Stimulated activated CD8-positive, alpha-beta memory T cell treated with anti-CD3 and anti-CD28 coated beads, Interleukin-12 subunit alpha, Interleukin-12 subunit beta, amount 100 ng/mL, for 24 hours (primary cell): Measurements from ENCODE around the gene EPHB6.

Experiments used
- DNase-seq: peaks from one replicate; pipeline ENCODE4 v3.0.0-alpha.2; 2020; ENCODE audit errors: extremely low read depth

Gene EPHB6

DNA sequence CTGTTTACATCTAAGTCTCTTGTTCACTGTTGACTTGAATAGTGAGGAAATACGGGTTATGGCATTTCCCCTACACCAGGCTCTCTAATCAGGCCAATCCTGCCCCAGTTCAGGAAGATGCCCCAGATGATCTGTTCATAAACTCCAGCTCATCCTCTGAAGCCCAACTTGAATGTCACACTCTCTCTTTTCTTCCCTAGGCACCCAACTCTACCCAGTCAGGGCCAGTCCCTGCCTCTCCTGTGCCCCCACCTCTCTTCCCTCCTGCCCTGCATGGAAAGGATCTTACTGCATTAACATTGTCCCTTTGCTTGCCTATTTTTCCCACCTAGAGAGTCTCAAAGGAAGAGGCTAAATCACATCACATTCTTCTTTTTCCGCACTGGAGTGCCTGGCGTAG, 41.3 kb downstream of the EPHB6 start:
- no peak for DNase-seq

DNA sequence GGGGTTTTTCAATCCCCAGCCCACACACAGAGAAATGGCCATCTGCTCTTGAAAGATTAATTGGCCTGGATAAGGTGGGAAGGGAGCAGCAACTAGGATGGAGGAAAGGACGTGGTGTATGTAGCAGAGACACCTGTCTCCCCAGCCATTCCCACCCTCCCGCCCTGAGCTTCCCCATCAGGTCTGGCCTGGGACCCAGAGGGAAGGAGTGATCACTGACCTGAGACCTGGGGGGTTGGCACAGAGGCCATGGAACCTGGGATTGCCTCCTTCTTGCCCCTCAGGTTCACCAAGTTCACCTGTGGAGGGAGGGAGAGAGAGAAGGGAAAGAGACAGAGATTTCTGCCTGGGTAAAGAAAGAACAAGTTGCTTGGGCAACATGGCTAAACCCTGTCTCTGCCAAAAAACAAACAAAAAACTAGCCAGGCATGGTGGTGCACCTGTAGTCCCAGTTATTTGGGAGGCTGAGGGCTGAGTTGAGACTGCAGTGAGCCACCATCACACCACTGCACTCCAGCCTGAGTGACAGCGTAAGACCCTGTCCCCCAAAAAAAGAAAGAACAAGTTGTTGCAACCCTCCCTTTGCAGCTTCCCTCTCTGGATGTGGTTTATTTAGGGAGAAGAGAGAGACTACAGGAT, 42.0 kb downstream of the EPHB6 start:
- DNase-seq: no peak

DNA sequence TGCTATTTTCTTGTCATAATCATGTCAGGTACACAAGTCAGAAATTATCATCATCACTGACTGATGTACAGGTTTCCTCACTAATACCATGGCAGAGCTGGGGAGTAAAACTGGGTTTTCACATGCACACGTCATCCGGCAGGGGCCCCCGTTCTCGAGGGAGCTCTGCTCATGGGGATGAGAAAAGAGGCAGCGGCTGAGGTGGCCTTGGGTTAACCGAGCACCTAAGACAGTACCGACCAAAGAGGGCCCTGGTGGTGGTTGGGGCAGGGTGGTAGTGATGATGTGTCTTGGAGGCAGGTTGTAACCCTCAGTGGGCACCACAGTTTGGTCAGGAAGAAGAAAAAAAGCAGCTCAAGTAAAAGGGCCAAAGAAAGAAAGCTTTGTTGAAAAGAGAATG, 42.8 kb downstream of the EPHB6 start:
- DNase-seq: no peak

DNA sequence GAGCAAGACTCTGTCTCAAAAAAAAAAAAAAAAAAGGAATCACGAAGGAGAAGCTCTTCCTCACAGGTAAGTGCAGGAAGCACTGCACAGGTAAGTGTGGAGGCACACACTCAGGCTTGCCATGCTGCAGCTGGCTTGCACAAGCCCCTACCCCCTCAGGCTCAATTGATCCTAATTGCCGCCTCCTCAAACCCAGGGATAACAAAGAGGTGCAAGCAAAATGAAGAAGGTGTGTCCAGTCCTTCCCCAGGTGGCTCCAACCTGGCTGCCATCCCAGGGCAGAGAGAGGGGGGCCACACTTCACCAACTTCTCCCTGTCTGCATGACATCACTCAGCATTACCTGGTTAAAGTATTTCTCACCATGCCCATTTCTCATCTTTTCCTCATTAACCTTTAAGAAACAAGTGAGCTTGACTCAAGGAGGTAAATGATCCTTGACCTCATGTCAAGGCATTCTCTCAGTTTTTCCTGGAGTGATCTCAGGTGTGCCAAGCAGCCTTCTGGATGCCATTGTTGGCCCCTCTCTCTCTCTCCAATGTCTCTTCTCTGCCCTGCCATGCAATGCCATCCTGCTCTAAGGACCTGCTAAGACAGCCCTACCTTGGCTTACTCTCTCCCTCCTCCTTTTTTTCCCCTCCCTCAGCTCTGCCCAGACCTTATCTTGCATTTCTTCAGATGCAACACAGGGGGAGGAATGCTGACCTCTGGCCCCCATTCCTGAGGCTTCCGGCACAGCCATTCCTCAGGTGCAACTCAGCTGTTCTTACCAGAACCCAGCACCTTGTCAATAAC, 43.7 kb downstream of the EPHB6 start:
- no peak for DNase-seq

DNA sequence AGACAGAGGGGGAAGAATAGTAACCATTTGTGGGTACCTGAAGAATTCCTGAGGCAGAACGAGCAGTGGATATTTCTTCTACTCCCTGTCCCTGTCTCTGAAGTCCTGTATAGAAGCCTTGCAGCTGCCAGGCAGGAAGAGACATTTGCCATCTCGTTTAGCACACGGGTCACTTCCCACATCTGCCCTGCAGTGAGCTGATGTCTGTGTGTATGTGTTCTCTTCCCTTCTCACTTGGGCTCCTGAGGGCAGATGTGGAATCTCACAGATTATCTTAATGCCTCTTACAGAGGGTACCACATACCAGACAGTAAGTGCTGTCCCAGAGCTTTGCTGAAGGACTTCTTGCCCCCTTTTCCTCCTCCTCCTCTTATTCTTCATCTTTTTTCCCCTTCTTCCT, 44.8 kb downstream of the EPHB6 start:
- no peak for DNase-seq

DNA sequence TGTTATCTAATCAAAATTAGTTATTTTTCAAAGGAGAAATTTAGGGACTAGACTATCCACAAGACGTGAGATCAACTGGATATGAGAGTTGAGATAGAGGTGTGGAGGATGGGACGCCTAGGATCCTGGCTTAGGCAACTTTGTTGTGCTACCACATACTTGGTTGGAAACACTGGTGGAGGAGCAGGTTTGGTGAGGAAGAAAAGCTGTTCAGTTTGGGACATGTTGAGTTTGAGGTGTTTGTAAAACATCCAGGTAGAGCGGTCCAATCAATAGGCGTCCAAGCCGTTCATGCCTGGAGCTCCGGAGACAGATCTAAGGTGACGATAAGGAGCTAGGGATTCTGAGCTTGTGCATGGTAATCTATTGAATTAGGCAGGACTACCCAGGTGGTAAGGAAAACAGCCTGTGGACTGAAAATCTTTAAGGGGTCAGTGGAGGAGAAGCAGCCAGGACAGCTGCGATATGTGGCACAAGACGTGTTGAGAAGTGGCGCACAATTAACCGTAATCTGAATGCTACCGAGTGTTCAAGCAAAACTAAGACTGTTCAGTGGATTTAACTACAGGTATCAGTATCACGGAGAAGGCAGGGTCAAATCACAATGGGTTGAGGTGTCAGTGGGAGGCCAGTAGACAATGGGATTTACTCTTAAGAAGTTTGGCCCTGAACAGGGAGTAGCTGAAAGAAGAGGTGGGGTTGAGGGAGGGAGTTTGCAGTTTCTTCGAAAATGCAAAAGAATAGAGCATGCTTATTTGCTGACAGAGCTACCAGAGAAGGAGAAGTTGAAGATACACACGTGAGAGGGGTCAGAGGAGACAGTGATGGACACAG, 46.8 kb downstream of the EPHB6 start:
- DNase-seq: no peak

DNA sequence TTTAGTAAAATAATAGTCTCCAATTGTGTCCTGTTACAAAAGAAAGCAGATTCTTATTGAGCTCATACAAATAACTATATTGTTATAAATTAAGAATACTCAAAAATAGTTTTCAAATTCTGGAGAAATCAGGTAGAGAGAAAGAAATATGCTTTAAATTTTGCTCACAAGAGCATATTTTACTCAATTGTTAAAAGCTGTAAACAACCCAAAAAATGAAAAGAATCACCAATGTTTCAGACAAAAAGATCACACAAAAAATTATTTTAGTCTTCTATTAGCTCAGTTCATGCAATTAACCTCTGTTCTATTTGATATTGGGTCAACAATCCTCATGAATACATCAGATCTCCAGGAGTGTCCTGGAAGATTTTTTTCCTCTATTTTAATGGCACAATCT, 49.3 kb downstream of the EPHB6 start:
- DNase-seq: no peak

DNA sequence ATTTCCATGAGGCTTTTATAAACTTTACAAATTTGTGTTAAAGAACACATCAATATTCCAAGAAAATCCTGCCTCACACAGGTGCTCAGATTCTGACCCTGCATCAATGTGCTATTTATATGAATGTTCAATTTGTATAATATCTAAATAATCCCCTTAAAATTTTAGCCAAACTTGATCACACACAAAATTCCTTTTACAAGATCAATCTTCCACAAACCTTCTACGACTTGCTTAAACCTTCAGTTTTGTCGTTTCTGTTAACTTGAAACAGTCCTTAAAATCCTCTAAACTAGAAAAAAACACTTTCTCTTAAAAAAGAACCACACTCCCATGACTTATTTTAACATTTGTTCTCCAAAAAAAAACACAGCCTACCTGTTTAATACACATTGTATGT, 50.9 kb downstream of the EPHB6 start:
- no peak for DNase-seq

DNA sequence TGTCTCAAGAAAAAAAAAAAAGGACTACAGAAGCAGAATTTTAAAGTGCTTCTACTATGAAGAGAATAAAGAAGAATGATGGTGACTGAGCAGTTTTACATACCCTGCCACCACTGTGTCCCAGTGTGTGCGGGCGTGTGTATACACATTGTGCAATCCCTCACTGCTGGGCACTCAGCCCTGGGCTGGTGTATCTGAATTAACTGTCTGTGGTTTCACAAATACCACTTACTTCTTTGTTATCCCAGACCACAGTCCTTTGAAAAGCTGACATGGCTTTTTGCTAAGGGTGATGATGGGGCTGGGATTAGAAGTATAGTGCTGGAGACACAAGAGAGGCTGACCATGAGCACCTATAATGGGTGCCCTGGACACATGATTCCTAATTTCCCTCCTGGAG, 51.8 kb downstream of the EPHB6 start:
- DNase-seq: no peak

DNA sequence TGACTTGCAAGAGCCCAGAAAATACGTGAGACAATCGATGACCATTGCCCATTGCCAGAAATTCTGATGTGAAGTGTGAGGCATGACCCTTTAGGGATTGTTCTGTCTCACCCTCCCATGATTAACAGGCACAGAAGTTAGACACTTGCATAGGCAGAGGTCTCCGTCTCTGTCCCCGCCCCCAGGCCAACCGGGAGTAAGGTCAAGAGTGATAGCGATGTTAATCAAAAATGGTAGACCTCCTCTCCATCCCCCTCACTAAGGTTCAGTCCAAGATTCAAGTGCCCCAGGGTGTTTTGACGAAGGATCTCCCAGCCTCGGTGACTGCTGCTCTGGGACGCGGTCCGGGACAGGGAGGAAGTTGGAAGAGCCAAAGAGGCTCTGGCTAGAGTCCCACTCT, 53.4 kb downstream of the EPHB6 start:
- DNase-seq: no peak

DNA sequence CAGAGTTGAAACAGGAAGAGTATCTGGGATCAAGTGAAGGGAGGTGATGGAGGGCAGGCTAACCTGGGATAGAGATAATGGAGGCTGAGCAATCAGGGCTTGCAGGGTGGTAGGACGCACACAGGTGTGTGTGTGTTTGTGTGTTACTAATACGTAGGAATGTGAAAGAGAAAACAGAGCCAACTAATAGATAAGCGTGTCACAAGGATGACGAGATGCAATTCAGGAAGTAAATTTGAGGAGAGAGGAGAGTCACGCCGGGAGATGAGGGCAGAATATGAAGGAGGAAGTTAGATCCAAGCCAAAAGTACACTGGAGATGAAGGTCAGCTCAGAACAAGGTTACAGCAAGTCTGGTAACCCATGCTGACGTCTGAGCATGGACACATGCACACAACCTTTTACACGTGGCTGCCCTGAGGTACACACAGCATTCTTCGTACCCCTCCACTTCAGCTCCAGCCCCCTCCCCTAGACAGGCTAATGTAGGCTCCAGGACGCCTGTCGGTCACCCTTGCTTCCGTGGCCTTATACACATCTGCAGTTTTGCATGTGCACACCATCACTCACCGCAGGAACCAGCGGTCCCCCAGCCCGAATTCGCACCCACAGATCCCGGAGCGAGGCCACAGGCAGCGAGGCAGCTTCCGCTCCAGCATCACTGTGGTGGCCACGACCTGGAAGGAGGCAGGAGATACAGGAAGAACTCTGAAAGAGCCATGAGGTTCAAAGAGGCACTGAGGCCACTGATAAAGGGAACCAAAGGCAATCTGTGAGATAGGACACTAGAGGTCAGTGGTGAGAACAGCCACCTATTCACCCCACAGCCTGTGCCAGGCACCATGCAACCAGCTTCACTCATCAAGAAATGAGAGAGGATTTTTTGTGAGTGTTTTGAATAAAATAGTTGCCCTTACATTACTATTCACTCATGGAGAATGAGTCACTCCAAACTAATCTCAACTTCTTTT, 54.3 kb downstream of the EPHB6 start:
- DNase-seq: no peak

DNA sequence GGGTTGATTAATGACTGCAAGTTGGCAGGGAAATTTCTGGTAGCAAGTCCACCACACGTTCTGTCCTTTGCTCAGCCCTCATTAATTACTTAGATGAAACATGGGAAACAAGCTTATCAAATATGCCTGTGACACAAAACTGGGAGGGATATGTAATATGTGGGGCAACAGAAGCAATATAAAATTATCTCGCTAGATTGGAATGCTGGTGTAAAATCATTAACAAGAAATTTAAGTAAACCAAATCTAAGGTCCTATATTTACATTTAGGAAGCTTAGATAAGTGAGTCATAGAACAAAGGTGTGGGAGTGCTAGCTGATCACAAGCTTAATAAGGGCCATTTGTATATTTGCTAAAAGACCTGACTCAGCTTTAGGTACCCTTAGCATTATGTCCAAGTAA, 55.2 kb downstream of the EPHB6 start:
- no peak for DNase-seq

DNA sequence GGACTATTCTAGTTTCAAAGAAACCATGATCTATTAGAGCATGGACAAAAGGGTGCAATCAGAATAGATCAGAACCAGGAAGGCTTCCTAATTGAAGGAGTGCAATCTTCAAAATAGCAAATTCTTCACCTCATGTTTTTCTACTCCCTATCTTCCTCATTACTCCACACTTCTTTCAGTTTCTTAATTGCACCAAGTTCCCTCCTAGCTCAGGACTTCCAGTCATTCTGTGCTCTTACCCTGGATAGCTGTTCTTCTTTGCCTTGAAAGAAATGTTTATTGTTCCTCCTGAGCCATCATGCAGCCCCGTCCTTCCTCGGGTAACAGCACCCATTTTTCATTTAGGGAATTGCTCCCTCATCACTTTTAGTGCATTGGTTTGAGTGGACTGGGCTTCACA, 55.6 kb downstream of the EPHB6 start:
- DNase-seq: no peak

DNA sequence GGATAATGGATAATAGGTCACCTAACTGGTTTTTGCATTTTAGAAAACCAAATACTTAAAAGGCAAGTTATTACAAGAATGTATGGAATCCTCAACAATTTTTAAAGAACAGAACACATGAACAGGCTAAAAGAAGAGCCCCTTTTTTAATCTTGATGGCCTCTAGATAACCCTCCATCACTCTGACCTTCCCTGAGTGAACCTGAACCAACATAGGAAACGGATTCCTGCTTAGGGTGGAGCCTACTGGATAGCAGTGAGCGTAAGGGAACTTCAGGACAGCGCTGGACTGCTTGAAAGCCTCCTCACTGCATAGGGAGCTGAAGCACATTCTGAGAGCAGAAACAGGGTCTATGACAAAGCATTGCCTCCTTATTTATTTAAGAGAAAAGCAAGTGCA, 58.2 kb downstream of the EPHB6 start:
- no peak for DNase-seq

DNA sequence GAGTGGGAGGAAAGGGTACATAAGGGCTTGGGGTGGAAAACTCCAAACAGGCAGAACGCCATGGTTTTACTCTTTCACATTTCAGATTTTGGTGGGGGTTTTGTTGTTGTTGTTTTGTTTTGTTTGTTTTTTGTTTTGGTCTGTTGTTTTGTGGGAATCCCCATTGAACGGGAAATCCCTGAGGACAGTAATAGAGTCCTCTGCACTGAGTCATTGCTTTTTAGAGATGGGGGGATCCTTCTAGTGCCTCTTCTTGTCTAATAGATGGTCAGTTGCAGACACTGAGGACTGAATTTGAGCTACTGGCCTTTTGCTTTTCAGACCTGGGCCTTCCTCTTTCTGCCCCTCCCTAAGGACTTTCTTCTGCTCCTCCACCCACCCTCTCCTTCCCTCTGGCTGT, 58.7 kb downstream of the EPHB6 start:
- DNase-seq: no peak

DNA sequence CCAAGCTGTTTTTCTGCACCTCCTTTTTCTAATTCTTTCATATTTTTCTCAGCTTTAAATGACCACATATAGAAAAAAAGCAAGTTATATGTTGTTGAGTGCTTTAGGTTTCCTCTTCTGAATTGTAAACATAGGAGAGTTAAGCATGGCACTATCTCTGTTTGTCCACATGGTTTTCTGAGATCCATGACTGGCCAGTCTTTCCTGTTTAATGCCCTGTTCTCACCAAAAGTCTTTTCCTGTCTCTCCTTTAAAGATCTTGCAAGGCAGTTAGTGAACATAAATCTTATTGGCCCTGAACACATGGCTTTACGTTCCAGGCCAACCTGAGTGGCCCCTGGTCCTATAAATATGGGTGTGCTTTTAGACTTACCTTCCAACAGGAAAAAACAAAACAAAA, 59.2 kb downstream of the EPHB6 start:
- no peak for DNase-seq

DNA sequence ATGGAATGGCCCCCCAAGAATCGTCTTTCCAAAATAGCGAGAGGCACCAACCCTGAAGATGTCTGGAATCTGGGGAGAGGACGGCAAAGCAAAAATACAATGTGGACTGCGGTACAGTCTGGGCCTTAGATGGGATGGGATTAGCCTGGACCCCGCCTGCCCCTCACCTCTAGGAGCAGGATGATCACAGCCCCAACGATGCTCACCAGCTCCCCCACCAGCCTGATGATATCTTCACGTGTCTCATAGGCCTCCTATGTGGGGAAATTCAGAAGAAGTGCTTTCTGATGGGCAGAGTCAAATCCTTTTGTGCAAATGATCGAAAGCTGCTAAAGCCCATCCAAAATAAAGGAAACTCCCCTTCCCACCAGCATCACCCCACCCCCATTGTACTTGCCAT, 60.4 kb downstream of the EPHB6 start:
- no peak for DNase-seq

DNA sequence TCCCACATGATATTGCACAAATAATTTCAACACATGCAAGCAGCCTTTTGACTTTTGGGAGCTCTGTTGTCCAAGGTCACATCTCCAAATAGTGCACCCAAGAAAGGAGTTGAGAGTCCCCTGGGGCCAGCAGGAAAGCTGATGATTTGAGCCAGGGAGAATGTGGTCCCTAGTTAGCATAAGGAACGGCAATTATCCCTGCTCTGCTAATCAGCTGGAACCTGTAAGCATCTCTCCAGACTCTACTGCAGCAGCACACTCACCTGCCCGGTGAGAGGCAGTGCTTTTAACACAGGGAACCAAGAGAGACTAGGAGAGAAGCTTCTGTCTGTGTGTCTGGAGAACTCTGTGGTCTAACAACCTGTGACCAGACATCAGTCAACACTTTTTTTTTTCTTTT, 61.6 kb downstream of the EPHB6 start:
- no peak for DNase-seq

DNA sequence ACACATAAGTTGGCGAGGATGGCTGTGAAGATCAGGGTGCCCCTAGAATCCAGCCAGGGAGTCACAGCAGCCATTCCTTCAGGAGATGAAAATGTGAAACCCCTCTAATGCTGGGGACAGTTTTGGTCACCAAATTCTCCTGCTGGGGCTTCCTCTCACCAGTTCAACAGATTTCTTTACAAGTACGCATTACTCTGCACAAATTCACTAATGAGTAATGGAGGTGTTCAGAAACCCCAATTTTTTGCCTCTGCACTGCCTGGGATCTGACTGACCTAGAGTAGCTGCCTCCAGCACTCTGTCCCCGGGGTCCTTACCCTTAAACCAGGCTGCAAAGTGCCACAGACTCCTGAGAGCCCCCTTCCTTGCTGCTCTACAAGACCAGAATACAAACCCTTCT, 62.6 kb downstream of the EPHB6 start:
- no peak for DNase-seq

DNA sequence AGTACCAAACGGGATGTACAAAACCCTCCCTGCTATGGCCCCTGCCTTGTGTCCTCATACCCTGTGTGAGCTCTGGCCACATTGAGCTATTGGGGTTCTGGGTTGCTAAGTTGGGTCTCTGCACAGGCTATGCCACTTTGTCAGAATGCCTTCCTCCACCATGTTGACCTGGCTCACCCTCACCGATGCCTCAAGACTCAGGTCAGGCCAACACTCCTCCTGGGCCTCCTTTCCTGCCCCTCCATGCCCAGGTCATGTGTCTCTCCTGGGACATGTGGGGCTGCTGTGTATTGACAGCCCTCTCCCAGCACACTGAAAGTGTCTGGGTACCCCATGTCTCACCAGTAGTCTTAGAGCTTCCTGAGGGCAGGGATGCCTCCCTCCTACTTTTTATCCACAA, 64.0 kb downstream of the EPHB6 start:
- DNase-seq: no peak

DNA sequence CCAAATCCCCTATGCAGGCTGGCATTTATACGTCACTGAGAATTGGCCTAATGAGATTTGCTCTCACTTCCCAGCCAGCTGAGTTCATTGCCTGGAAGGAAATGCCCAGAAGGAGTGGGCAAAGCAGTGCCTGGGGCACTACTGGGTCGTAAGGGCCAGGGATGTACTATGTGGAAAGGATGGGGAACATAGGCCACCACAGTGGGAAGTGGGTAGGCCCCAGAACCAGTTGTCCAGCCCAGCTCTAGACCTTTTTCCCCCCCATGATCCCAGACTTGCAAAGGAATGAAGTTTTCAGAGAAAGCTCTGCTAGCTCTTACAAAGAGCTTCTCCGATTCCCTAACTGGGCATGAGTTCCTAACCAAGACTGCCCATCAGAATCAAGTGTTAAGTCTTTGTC, 64.8 kb downstream of the EPHB6 start:
- no peak for DNase-seq
